ENCODE results near the gene MYO5B.

DNA sequence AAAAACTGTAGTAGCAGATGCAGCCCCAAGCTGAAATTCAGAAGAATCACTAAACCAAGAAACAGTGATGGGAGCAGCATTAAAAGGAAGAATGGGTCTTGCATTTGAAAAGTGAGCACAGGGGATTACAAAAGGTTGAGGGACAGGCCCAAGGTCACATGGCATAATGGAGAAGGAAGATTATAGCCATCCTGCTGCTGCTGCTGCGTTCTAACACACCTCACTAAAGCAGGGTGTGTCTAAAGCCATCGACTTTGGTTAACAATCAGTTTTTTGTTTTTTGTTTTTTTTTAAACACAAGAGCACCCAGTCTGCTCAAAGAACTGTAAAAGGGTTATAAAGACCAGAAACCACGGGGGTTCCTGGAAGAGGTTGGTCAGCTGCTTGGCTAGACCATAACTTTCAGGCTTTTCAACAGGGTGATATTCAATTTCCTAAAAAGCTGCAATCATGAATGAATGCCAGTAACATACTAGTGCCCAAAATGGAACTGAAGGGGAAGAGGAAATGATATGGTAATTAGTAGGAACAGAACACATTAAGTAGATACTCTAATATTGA lies 102.6 kb downstream of the MYO5B start:
- TF ChIP-seq POLR2AphosphoS5 (IDR thresholded peaks at IDR 0.05), result no peak
- TF ChIP-seq, protein P1, sequence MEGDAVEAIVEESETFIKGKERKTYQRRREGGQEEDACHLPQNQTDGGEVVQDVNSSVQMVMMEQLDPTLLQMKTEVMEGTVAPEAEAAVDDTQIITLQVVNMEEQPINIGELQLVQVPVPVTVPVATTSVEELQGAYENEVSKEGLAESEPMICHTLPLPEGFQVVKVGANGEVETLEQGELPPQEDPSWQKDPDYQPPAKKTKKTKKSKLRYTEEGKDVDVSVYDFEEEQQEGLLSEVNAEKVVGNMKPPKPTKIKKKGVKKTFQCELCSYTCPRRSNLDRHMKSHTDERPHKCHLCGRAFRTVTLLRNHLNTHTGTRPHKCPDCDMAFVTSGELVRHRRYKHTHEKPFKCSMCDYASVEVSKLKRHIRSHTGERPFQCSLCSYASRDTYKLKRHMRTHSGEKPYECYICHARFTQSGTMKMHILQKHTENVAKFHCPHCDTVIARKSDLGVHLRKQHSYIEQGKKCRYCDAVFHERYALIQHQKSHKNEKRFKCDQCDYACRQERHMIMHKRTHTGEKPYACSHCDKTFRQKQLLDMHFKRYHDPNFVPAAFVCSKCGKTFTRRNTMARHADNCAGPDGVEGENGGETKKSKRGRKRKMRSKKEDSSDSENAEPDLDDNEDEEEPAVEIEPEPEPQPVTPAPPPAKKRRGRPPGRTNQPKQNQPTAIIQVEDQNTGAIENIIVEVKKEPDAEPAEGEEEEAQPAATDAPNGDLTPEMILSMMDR (IDR thresholded peaks at IDR 0.05), result no peak

Data from esophagus muscularis mucosa (tissue), 3 donors.